GM23338 (cell line): ENCODE results near the gene ENTPD7. TPM values are rescaled to one million over a fixed set of nuclear protein-coding genes. Genes with fewer than 3 reads are reported as not detected.
A peak's percentile ranks its signal among the peaks of the same experiment; 100 is the strongest.

Experiments used
- ATAC-seq: fragments of 200-7000 bp; cut with Tn5 transposase; 3 replicates; pipeline ENCODE4 v1.9.1; 2020
- DNase-seq: peaks from one replicate; pipeline ENCODE4 v3.0.0-alpha.2; 2015; ENCODE audit warnings: low spot score
- H2AFZ ChIP-seq: fragments of 200-600 bp; sonication (generic); 2 replicates; pipeline ENCODE4 v1.8.0; 2016; ENCODE audit warnings: antibody characterized with exemption, mild to moderate bottlenecking, moderate library complexity
- H3F3A ChIP-seq: fragments of 200-600 bp; sonication (generic); replicated peaks from 2 replicates; pipeline ENCODE4 v1.8.0; 2017; ENCODE audit warnings: antibody characterized with exemption, mixed run types, low read depth
- H3K27ac ChIP-seq: fragments of 200-600 bp; sonication (generic); 2 replicates; pipeline ENCODE4 v1.6.1; 2016; ENCODE audit warnings: low read depth
- H3K27me3 ChIP-seq: fragments of 200-600 bp; sonication (generic); 2 replicates; pipeline ENCODE4 v1.8.0; 2016; ENCODE audit warnings: mild to moderate bottlenecking, mixed run types, moderate library complexity; ENCODE audit not compliant: insufficient read depth
- H3K36me3 ChIP-seq: fragments of 200-600 bp; sonication (generic); 2 replicates; pipeline ENCODE4 v1.8.0; 2016; ENCODE audit warnings: mild to moderate bottlenecking; ENCODE audit not compliant: insufficient read depth
- H3K4me1 ChIP-seq: fragments of 200-600 bp; sonication (generic); 2 replicates; pipeline ENCODE4 v1.8.0; 2016; ENCODE audit warnings: mild to moderate bottlenecking, moderate library complexity; ENCODE audit not compliant: insufficient read depth
- H3K4me2 ChIP-seq: fragments of 200-600 bp; sonication (generic); 2 replicates; pipeline ENCODE4 v1.7.1; 2017; ENCODE audit warnings: mixed run types
- H3K4me3 ChIP-seq: fragments of 200-600 bp; sonication (generic); 2 replicates; pipeline ENCODE4 v1.6.1; 2016; ENCODE audit warnings: mixed run types
- H3K79me2 ChIP-seq: fragments of 200-600 bp; sonication (generic); replicated peaks from 2 replicates; pipeline ENCODE4 v1.8.0; 2017; ENCODE audit warnings: mild to moderate bottlenecking; ENCODE audit not compliant: insufficient read depth
- H3K9me2 ChIP-seq: fragments of 200-600 bp; sonication (generic); 2 replicates; pipeline ENCODE4 v1.8.0; 2017; ENCODE audit not compliant: insufficient read depth
- H4K20me1 ChIP-seq: fragments of 200-600 bp; sonication (generic); replicated peaks from 2 replicates; pipeline ENCODE4 v1.8.0; 2017; ENCODE audit warnings: mild to moderate bottlenecking; ENCODE audit not compliant: insufficient read depth
- H3K27ac Mint-ChIP-seq: 2 replicates; pipeline ENCODE4 v1.8.0; 2020; ENCODE audit warnings: inconsistent platforms, mild to moderate bottlenecking, moderate library complexity, mixed read lengths
- H3K27me3 Mint-ChIP-seq: 3 replicates; pipeline ENCODE4 v1.8.0; 2022; ENCODE audit warnings: low read depth, mild to moderate bottlenecking, moderate library complexity, mixed read lengths, inconsistent platforms; ENCODE audit not compliant: insufficient read depth, poor library complexity
- H3K36me3 Mint-ChIP-seq: 3 replicates; pipeline ENCODE4 v1.8.0; 2021; ENCODE audit warnings: low read depth, mild to moderate bottlenecking, inconsistent platforms, moderate library complexity, mixed read lengths
- H3K4me1 Mint-ChIP-seq: 3 replicates; pipeline ENCODE4 v1.8.0; 2020; ENCODE audit warnings: mild to moderate bottlenecking, inconsistent platforms, mixed read lengths
- H3K4me3 Mint-ChIP-seq: 3 replicates; pipeline ENCODE4 v1.8.0; 2021; ENCODE audit warnings: moderate library complexity, mild to moderate bottlenecking, inconsistent platforms, mixed read lengths
- H3K9me3 Mint-ChIP-seq: 3 replicates; pipeline ENCODE4 v1.8.0; 2020; ENCODE audit warnings: moderate library complexity, mild to moderate bottlenecking, inconsistent platforms, mixed read lengths
- CREB1 ChIP-seq: fragments of 250-450 bp; sonication (Bioruptor Pico); IDR thresholded peaks from 2 replicates; pipeline ENCODE4 v1.5.0; 2020; ENCODE audit warnings: low read depth, mild to moderate bottlenecking, moderate library complexity
- EZH2phosphoT487 ChIP-seq: fragments of 200-600 bp; sonication (generic); IDR thresholded peaks from one replicate; pipeline ENCODE4 v1.8.1; 2018; ENCODE audit warnings: antibody characterized with exemption; ENCODE audit not compliant: unreplicated experiment
- JUNB ChIP-seq: IDR thresholded peaks from one replicate; pipeline ENCODE4 v1.6.1; 2016; ENCODE audit warnings: antibody characterized with exemption; ENCODE audit not compliant: unreplicated experiment
- POLR2AphosphoS5 ChIP-seq: IDR thresholded peaks from 2 replicates; pipeline ENCODE4 v1.6.1; 2016; ENCODE audit warnings: antibody characterized with exemption, low read depth
- polyA plus RNA-seq: library from polyadenylated mRNA; unstranded; fragments of >200 nt; fragmentation: Nextera tagmentation; extraction: Ambion mirVana; gene quantifications from 2 replicates; pipeline ENCODE4 v1.2.1, GENCODE V29; 2016
- total RNA-seq: library from RNA; depleted of rRNA; stranded (reverse); fragments of >200 nt; shearing (Covaris generic); gene quantifications from 2 replicates; pipeline ENCODE4 v1.2.3, GENCODE V29; 2014
- TF ChIP-seq, protein P1 (sequence below): IDR thresholded peaks from 2 replicates; pipeline ENCODE4 v1.6.1; 2016; ENCODE audit warnings: antibody characterized with exemption

Gene ENTPD7
- total and polyA plus RNA-seq, 2 experiments from 2014 or later, result 1.7 to 12.6 TPM

- H3K4me3 Mint-ChIP-seq, result peak within 1 kb of the TSS; percentile 83
- DNase-seq (peak; percentile 36), ATAC-seq (no peak)
- peaks cover 30% of the 10 kb centered on the region for H3K79me2 ChIP-seq
- peak within 1 kb of the TSS; percentile 92 for H3K27ac Mint-ChIP-seq
- no peaks in the 10 kb centered on the region for H3K36me3 ChIP-seq
- peak within 1 kb of the TSS; percentile 86 for H2AFZ ChIP-seq
- H3K4me1 ChIP-seq, result peaks cover 28% of the 10 kb centered on the region
- H3K9me3 Mint-ChIP-seq, result no peaks in the 10 kb centered on the region
- H3K9me2 ChIP-seq, result no peaks in the 10 kb centered on the region
- H3K36me3 Mint-ChIP-seq, result no peaks in the 10 kb centered on the region
- H3K4me2 ChIP-seq, result peak within 1 kb of the TSS; percentile 95
- peak within 1 kb of the TSS; percentile 96 for H3K27ac ChIP-seq
- peaks cover 22% of the 10 kb centered on the region for H3K4me1 Mint-ChIP-seq
- no peaks in the 10 kb centered on the region for H3K27me3 ChIP-seq
- peaks cover 2% of the 10 kb centered on the region for H3K27me3 Mint-ChIP-seq
- 0 out of 2 replicates have a peak, but pooled peaks cover 7% of the 10 kb centered on the region for H3F3A ChIP-seq
- H4K20me1 ChIP-seq, result peaks cover 3% of the 10 kb centered on the region; the same call in 1 of the 2 replicates
- TF ChIP-seq CREB1 (CRISPR knock-in tag), result peak; percentile 87
- no peak for TF ChIP-seq JUNB
- peak within 1 kb of the TSS; percentile 87 for H3K4me3 ChIP-seq
Observed at GRCh38 chr10:99619851-99620710, 39.2 kb upstream of the ENTPD7 start, which contains the start of gene SLC25A28. Gene SLC25A28, minus strand, starts transcription at chr10:99620439. Its CDS starts 104 bp downstream, at chr10:99620335.

- Histone ChIP-seq H4K20me1 (peaks cover 3% of the 10 kb centered on the region; the same call in 1 of the 2 replicates), H3K36me3 (no peaks in the 10 kb centered on the region), H3K4me1 (peaks cover 28% of the 10 kb centered on the region), H3K79me2 (peaks cover 30% of the 10 kb centered on the region), H3K4me2 (peak overlapping the region; percentile 92), H2AFZ (peak overlapping the region; percentile 86), H3K9me2 (no peaks in the 10 kb centered on the region), H3K27me3 (no peaks in the 10 kb centered on the region), H3K27ac (peak overlapping the region; percentile 96), H3F3A (0 out of 2 replicates have a peak, but pooled peaks cover 7% of the 10 kb centered on the region), H3K4me3 (peak overlapping the region; percentile 87)
- Mint-ChIP-seq H3K9me3 (no peaks in the 10 kb centered on the region), H3K27me3 (peaks cover 2% of the 10 kb centered on the region), H3K4me1 (peaks cover 22% of the 10 kb centered on the region), H3K36me3 (no peaks in the 10 kb centered on the region), H3K4me3 (peak overlapping the region; percentile 83), H3K27ac (peak overlapping the region; percentile 92)
- DNase-seq, result peak; percentile 100
- ATAC-seq, result peak; percentile 94
- peak; percentile 64 for TF ChIP-seq CREB1 (CRISPR knock-in tag)
- TF ChIP-seq POLR2AphosphoS5, result peak; percentile 71
- TF ChIP-seq, protein P1, sequence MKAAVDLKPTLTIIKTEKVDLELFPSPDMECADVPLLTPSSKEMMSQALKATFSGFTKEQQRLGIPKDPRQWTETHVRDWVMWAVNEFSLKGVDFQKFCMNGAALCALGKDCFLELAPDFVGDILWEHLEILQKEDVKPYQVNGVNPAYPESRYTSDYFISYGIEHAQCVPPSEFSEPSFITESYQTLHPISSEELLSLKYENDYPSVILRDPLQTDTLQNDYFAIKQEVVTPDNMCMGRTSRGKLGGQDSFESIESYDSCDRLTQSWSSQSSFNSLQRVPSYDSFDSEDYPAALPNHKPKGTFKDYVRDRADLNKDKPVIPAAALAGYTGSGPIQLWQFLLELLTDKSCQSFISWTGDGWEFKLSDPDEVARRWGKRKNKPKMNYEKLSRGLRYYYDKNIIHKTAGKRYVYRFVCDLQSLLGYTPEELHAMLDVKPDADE, result no peak
- TF ChIP-seq EZH2phosphoT487, result no peak
Observed at GRCh38 chr10:99620711-99621453, 38.4 kb upstream of the ENTPD7 start.
